Endothelial cell of umbilical vein (primary cell): ENCODE measurements around the gene SGCG. TPM values are rescaled to one million over a fixed set of nuclear protein-coding genes. Genes with fewer than 3 reads are reported as not detected.

Experiments used
- BruUV-seq: library from RNA; stranded (reverse); fragments of 400-500 nt; replicated peaks from 2 replicates; lab custom pipeline; 2021; lab: Mats Ljungman, UMichigan
- CTCF ChIA-PET: fragments of 300-600, 350-600 bp; sonication (Branson Sonifier 250); formaldehyde crosslinking; loops from one replicate; lab custom pipeline; 2021; ENCODE audit warnings: antibody characterized with exemption, inconsistent platforms; lab: Charles Lee
- POLR2A ChIA-PET: fragments of 300-600, 350-600 bp; sonication (Branson Sonifier 250); formaldehyde crosslinking; loops from one replicate; lab custom pipeline; 2021; ENCODE audit warnings: antibody characterized with exemption, inconsistent platforms; lab: Charles Lee
- DNase-seq: peaks from one replicate; pipeline ENCODE4 v3.0.0-alpha.2; 2011; ENCODE audit warnings: low read depth, low spot score
- FAIRE-seq: peaks from 2 replicates; lab custom pipeline; 2011; peaks lifted over from hg19 to GRCh38; lab: Jason Lieb, UNC
- H2AFZ ChIP-seq: 2 replicates; pipeline ENCODE4 v1.6.0; 2012; ENCODE audit warnings: low read depth, low read length, control low read depth, inconsistent platforms
- H3K27ac ChIP-seq: 2 replicates; pipeline ENCODE4 v1.5.1; 2011; ENCODE audit warnings: low read depth, mild to moderate bottlenecking, control low read depth, low read length, moderate library complexity; ENCODE audit not compliant: insufficient read depth
- H3K27me3 ChIP-seq, 2 experiments: 2 replicates each; pipeline versions ENCODE4 v1.6.0 to v1.6.1; 2011; ENCODE audit warnings: low read length in 2 of 2, mixed read lengths in 1 of 2; ENCODE audit not compliant: control insufficient read depth in 2 of 2, insufficient read depth in 2 of 2
- H3K36me3 ChIP-seq, 2 experiments: 2 replicates in 1 of 2; 3 replicates in 1 of 2; pipeline ENCODE4 v1.5.1; 2011; ENCODE audit warnings: low read length in 2 of 2, mild to moderate bottlenecking in 1 of 2, moderate library complexity in 1 of 2; ENCODE audit not compliant: control insufficient read depth in 2 of 2, insufficient read depth in 2 of 2; ENCODE audit errors: extremely low read depth in 1 of 2
- H3K4me1 ChIP-seq: 3 replicates; pipeline ENCODE4 v1.5.1; 2011; ENCODE audit warnings: mild to moderate bottlenecking, low read length; ENCODE audit not compliant: control insufficient read depth, insufficient read depth; ENCODE audit errors: extremely low read depth
- H3K4me2 ChIP-seq: 2 replicates; pipeline ENCODE4 v1.6.1; 2011; ENCODE audit warnings: low read length, control low read depth, mixed read lengths; ENCODE audit not compliant: insufficient read depth
- H3K4me3 ChIP-seq, 3 experiments: fragments of 200-600 bp in 1 of 3; sonication (generic), shearing (Covaris generic) in 1 of 3; replicated peaks in 1 of 3; 2 replicates each; pipeline ENCODE4 v1.5.1; 2011 to 2016; ENCODE audit warnings: control low read depth in 3 of 3, low read length in 3 of 3, mild to moderate bottlenecking in 2 of 3, inconsistent platforms in 1 of 3, low read depth in 1 of 3, moderate library complexity in 1 of 3; ENCODE audit not compliant: insufficient read depth in 1 of 3
- H3K79me2 ChIP-seq: 2 replicates; pipeline ENCODE4 v1.6.0; 2012; ENCODE audit warnings: low read length, inconsistent platforms; ENCODE audit not compliant: control insufficient read depth, insufficient read depth
- H3K9ac ChIP-seq: replicated peaks from 2 replicates; pipeline ENCODE3; 2011; ENCODE audit warnings: low read length, control low read depth; ENCODE audit not compliant: insufficient read depth; ENCODE audit errors: extremely low read depth
- H3K9me1 ChIP-seq: replicated peaks from 3 replicates; pipeline ENCODE4 v1.6.0; 2011; ENCODE audit warnings: mild to moderate bottlenecking, low read length; ENCODE audit not compliant: control insufficient read depth, insufficient read depth; ENCODE audit errors: extremely low read depth
- H3K9me3 ChIP-seq: replicated peaks from 2 replicates; pipeline ENCODE4 v1.5.1; 2012; ENCODE audit warnings: low read length, inconsistent platforms; ENCODE audit not compliant: control insufficient read depth, insufficient read depth
- H4K20me1 ChIP-seq: replicated peaks from 2 replicates; pipeline ENCODE3; 2011; ENCODE audit warnings: mild to moderate bottlenecking, low read length; ENCODE audit not compliant: control insufficient read depth, insufficient read depth; ENCODE audit errors: extremely low read depth
- CTCF ChIP-seq, 2 donors: IDR thresholded peaks; 1 replicate in 1 of 2; 2 replicates in 1 of 2; pipeline ENCODE4 v1.5.1; 2011; ENCODE audit warnings: low read length in 2 of 2, mild to moderate bottlenecking in 2 of 2, moderate library complexity in 2 of 2, control low read depth in 1 of 2, inconsistent platforms in 1 of 2, low read depth in 1 of 2; ENCODE audit not compliant: insufficient read depth in 1 of 2; ENCODE audit errors: extremely low read depth in 1 of 2
- EZH2 ChIP-seq: IDR thresholded peaks from 2 replicates; pipeline ENCODE4 v1.6.1; 2012; ENCODE audit warnings: borderline replicate concordance, low read depth, mild to moderate bottlenecking, moderate library complexity, low read length, inconsistent platforms; ENCODE audit not compliant: severe bottlenecking
- FOS ChIP-seq: IDR thresholded peaks from 2 replicates; pipeline ENCODE4 v1.6.1; 2011; ENCODE audit warnings: mild to moderate bottlenecking, low read length, moderate library complexity, borderline replicate concordance; ENCODE audit not compliant: insufficient read depth
- GATA2 ChIP-seq: IDR thresholded peaks from 2 replicates; pipeline ENCODE4 v1.7.0; 2011; ENCODE audit warnings: low read depth, mild to moderate bottlenecking, moderate library complexity, mixed read lengths, low read length; ENCODE audit not compliant: insufficient read length, insufficient read depth
- JUN ChIP-seq: IDR thresholded peaks from 2 replicates; pipeline ENCODE4 v1.6.1; 2011; ENCODE audit warnings: borderline replicate concordance, low read depth; ENCODE audit not compliant: insufficient read length, insufficient read depth
- MAX ChIP-seq: IDR thresholded peaks from 2 replicates; pipeline ENCODE4 v1.6.1; 2011; ENCODE audit not compliant: insufficient read depth, insufficient read length
- MYC ChIP-seq: IDR thresholded peaks from one replicate; pipeline ENCODE4 v1.6.1; 2011; ENCODE audit warnings: mild to moderate bottlenecking, low read depth, low read length
- POLR2A ChIP-seq: IDR thresholded peaks from 2 replicates; pipeline ENCODE4 v1.6.1; 2012; ENCODE audit warnings: low read depth, mild to moderate bottlenecking, control low read depth, low read length
- POLR2AphosphoS5 ChIP-seq: IDR thresholded peaks from 2 replicates; pipeline ENCODE4 v1.6.1; 2012; ENCODE audit warnings: low read depth, mild to moderate bottlenecking, control low read depth, low read length, moderate library complexity; ENCODE audit not compliant: insufficient read depth
- dilution Hi-C: fragments of 300-500 bp; cut with MboI; formaldehyde crosslinking; loops from one replicate; pipeline ENCODE4 v1.15.0; 2019; ENCODE audit warnings: low sequenced_read_pairs; ENCODE audit not compliant: extremely low pct_ligation_motif_present
- intact Hi-C: fragments of 100-400 bp; cut with micrococcal nuclease; formaldehyde crosslinking; loops from one replicate; pipeline ENCODE4 v1.10.0; 2022
- polyA plus RNA-seq, 4 experiments: library from polyadenylated mRNA; depleted of rRNA in 3 of 4; stranded (reverse) in 3 of 4; unstranded in 1 of 4; fragments of >200 nt; gene quantifications; 2 replicates each; pipeline versions ENCODE4 v1.2.1 to v1.2.3, GENCODE V29; 2011 to 2012; ENCODE audit warnings: missing spikeins in 1 of 4
- total RNA-seq: library from RNA; stranded (reverse); gene quantifications from 2 replicates; pipeline ENCODE4 v1.2.3, GENCODE V29; 2021

The SGCG gene
- total and polyA plus RNA-seq, 2 donors (not counting 3 experiments of a cell fraction or from before 2014, with no cell fraction given) = 0.22 TPM; not detected in 1

GRCh38 chr13:23339225-23339624 is 158.4 kb downstream of the SGCG start:
- BruUV-seq = no TSS peak
- intact Hi-C loops = no loop called here

More at GRCh38 chr13:23339225-23339624, 158.4 kb downstream of the SGCG start:
- H3K4me1 ChIP-seq = no peaks in the 10 kb centered on the region
- no peak for DNase-seq
- H3K4me2 ChIP-seq = no peak overlapping the region
- no peak overlapping the region for H3K27ac ChIP-seq
- no peak for FAIRE-seq
- H3K9me3 ChIP-seq = no peaks in the 10 kb centered on the region
- peaks cover 0 to 19% of the 10 kb centered on the region in 2 experiments for H3K36me3 ChIP-seq
- H3K9me1 ChIP-seq = no peaks in the 10 kb centered on the region
- ChIA-PET POLR2A (no interaction called here), CTCF (no interaction called here)
- H3K4me3 ChIP-seq = no peak overlapping the region
- H3K79me2 ChIP-seq = peaks cover 8% of the 10 kb centered on the region
- no peaks in the 10 kb centered on the region for H3K27me3 ChIP-seq
- no peak overlapping the region for H3K9ac ChIP-seq
- no peak overlapping the region for H2AFZ ChIP-seq
- H4K20me1 ChIP-seq = no peaks in the 10 kb centered on the region
- TF ChIP-seq POLR2AphosphoS5 (no peak), GATA2 (no peak), FOS (no peak), CTCF (IDR thresholded peaks at IDR 0.05; ENCODE audit: extremely low read depth in 1 of 2, insufficient read depth in 1 of 2, low read depth in 1 of 2, low read length in 2 of 2) (no peak), POLR2A (no peak), JUN (no peak), EZH2 (no peak), MAX (no peak), MYC (no peak)
- dilution Hi-C loops = no loop called here
